ENCODE data around the gene CAB39. TPM values are rescaled to one million over a fixed set of nuclear protein-coding genes. Genes with fewer than 3 reads are reported as not detected.
A peak's percentile ranks its signal among the peaks of the same experiment; 100 is the strongest.

Gene CAB39
- total and polyA plus RNA-seq, 2 experiments from 2014 or later, result 18.7 to 67.5 TPM

DNA sequence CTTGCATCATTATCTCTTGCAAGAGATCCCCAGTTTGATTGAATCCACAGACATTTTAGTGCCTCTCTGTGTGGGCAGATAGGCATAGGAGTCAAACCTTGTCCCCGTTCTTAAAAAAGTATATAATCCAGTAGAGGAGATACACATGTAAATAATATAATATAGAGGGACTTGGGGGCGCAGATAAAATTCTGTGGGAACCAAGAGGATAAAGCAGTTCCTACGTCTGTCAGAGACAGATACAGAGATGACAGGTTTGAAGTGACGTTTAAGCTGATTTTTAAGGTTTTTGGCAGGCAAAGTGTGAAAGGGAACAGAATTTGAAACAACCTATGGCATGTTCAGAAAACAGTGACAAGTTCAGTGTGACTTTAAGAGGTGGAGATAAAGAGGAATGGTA lies 63.1 kb downstream of the CAB39 start:
- Mint-ChIP-seq H3K27ac (no peak overlapping the region), H3K36me3 (ENCODE audit: low read depth) (peaks cover 13% of the 10 kb centered on the region; the same call in 2 of the 3 replicates), H3K4me3 (no peak overlapping the region), H3K9me3 (no peaks in the 10 kb centered on the region), H3K27me3 (ENCODE audit: insufficient read depth, low read depth, poor library complexity) (no peaks in the 10 kb centered on the region), H3K4me1 (no peaks in the 10 kb centered on the region; the same call in 1 of the 3 replicates)
- Histone ChIP-seq H2AFZ (no peak overlapping the region), H3K4me2 (no peak overlapping the region), H4K20me1 (replicated peaks; ENCODE audit: insufficient read depth) (peaks cover 11% of the 10 kb centered on the region; the same call in 1 of the 2 replicates), H3K27ac (ENCODE audit: low read depth) (0 out of 2 replicates have a peak overlapping the region, but pooled peaks have one; percentile 21), H3K9me2 (ENCODE audit: insufficient read depth) (no peaks in the 10 kb centered on the region), H3K36me3 (ENCODE audit: insufficient read depth) (no peaks in the 10 kb centered on the region), H3K4me1 (ENCODE audit: insufficient read depth) (no peaks in the 10 kb centered on the region), H3K4me3 (no peak overlapping the region), H3K27me3 (ENCODE audit: insufficient read depth) (no peaks in the 10 kb centered on the region), H3F3A (replicated peaks; ENCODE audit: low read depth) (no peaks in the 10 kb centered on the region), H3K79me2 (replicated peaks; ENCODE audit: insufficient read depth) (peaks cover 32% of the 10 kb centered on the region)
- no peak for TF ChIP-seq EZH2 (IDR thresholded peaks at IDR 0.05; ENCODE audit: low read depth, unreplicated experiment)
- TF ChIP-seq, protein P1, sequence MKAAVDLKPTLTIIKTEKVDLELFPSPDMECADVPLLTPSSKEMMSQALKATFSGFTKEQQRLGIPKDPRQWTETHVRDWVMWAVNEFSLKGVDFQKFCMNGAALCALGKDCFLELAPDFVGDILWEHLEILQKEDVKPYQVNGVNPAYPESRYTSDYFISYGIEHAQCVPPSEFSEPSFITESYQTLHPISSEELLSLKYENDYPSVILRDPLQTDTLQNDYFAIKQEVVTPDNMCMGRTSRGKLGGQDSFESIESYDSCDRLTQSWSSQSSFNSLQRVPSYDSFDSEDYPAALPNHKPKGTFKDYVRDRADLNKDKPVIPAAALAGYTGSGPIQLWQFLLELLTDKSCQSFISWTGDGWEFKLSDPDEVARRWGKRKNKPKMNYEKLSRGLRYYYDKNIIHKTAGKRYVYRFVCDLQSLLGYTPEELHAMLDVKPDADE (IDR thresholded peaks at IDR 0.05), result no peak
- no peak for TF ChIP-seq ZNF331 (CRISPR knock-in tag; IDR thresholded peaks at IDR 0.05; ENCODE audit: low read depth)
- TF ChIP-seq ZNF114 (CRISPR knock-in tag; IDR thresholded peaks at IDR 0.05), result no peak
- no peak for TF ChIP-seq EZH2phosphoT487 (IDR thresholded peaks at IDR 0.05; ENCODE audit: unreplicated experiment)
- TF ChIP-seq NANOG (IDR thresholded peaks at IDR 0.05; ENCODE audit: borderline replicate concordance), result no peak
- TF ChIP-seq, protein P2, sequence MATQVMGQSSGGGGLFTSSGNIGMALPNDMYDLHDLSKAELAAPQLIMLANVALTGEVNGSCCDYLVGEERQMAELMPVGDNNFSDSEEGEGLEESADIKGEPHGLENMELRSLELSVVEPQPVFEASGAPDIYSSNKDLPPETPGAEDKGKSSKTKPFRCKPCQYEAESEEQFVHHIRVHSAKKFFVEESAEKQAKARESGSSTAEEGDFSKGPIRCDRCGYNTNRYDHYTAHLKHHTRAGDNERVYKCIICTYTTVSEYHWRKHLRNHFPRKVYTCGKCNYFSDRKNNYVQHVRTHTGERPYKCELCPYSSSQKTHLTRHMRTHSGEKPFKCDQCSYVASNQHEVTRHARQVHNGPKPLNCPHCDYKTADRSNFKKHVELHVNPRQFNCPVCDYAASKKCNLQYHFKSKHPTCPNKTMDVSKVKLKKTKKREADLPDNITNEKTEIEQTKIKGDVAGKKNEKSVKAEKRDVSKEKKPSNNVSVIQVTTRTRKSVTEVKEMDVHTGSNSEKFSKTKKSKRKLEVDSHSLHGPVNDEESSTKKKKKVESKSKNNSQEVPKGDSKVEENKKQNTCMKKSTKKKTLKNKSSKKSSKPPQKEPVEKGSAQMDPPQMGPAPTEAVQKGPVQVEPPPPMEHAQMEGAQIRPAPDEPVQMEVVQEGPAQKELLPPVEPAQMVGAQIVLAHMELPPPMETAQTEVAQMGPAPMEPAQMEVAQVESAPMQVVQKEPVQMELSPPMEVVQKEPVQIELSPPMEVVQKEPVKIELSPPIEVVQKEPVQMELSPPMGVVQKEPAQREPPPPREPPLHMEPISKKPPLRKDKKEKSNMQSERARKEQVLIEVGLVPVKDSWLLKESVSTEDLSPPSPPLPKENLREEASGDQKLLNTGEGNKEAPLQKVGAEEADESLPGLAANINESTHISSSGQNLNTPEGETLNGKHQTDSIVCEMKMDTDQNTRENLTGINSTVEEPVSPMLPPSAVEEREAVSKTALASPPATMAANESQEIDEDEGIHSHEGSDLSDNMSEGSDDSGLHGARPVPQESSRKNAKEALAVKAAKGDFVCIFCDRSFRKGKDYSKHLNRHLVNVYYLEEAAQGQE (IDR thresholded peaks at IDR 0.05; ENCODE audit: unreplicated experiment), result no peak
- no peak for TF ChIP-seq STAT1 (IDR thresholded peaks at IDR 0.05; ENCODE audit: unreplicated experiment)
- TF ChIP-seq CREB1 (CRISPR knock-in tag; IDR thresholded peaks at IDR 0.05; ENCODE audit: low read depth), result no peak
- TF ChIP-seq, protein P3, sequence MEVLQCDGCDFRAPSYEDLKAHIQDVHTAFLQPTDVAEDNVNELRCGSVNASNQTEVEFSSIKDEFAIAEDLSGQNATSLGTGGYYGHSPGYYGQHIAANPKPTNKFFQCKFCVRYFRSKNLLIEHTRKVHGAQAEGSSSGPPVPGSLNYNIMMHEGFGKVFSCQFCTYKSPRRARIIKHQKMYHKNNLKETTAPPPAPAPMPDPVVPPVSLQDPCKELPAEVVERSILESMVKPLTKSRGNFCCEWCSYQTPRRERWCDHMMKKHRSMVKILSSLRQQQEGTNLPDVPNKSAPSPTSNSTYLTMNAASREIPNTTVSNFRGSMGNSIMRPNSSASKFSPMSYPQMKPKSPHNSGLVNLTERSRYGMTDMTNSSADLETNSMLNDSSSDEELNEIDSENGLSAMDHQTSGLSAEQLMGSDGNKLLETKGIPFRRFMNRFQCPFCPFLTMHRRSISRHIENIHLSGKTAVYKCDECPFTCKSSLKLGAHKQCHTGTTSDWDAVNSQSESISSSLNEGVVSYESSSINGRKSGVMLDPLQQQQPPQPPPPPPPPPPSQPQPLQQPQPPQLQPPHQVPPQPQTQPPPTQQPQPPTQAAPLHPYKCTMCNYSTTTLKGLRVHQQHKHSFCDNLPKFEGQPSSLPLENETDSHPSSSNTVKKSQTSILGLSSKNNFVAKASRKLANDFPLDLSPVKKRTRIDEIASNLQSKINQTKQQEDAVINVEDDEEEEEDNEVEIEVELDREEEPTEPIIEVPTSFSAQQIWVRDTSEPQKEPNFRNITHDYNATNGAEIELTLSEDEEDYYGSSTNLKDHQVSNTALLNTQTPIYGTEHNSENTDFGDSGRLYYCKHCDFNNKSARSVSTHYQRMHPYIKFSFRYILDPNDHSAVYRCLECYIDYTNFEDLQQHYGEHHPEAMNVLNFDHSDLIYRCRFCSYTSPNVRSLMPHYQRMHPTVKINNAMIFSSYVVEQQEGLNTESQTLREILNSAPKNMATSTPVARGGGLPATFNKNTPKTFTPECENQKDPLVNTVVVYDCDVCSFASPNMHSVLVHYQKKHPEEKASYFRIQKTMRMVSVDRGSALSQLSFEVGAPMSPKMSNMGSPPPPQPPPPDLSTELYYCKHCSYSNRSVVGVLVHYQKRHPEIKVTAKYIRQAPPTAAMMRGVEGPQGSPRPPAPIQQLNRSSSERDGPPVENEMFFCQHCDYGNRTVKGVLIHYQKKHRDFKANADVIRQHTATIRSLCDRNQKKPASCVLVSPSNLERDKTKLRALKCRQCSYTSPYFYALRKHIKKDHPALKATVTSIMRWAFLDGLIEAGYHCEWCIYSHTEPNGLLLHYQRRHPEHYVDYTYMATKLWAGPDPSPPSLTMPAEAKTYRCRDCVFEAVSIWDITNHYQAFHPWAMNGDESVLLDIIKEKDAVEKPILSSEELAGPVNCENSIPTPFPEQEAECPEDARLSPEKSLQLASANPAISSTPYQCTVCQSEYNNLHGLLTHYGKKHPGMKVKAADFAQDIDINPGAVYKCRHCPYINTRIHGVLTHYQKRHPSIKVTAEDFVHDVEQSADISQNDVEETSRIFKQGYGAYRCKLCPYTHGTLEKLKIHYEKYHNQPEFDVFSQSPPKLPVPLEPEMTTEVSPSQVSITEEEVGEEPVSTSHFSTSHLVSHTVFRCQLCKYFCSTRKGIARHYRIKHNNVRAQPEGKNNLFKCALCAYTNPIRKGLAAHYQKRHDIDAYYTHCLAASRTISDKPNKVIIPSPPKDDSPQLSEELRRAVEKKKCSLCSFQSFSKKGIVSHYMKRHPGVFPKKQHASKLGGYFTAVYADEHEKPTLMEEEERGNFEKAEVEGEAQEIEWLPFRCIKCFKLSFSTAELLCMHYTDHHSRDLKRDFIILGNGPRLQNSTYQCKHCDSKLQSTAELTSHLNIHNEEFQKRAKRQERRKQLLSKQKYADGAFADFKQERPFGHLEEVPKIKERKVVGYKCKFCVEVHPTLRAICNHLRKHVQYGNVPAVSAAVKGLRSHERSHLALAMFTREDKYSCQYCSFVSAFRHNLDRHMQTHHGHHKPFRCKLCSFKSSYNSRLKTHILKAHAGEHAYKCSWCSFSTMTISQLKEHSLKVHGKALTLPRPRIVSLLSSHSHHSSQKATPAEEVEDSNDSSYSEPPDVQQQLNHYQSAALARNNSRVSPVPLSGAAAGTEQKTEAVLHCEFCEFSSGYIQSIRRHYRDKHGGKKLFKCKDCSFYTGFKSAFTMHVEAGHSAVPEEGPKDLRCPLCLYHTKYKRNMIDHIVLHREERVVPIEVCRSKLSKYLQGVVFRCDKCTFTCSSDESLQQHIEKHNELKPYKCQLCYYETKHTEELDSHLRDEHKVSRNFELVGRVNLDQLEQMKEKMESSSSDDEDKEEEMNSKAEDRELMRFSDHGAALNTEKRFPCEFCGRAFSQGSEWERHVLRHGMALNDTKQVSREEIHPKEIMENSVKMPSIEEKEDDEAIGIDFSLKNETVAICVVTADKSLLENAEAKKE (CRISPR knock-in tag; IDR thresholded peaks at IDR 0.05), result no peak
- no peak for TF ChIP-seq POLR2AphosphoS5 (IDR thresholded peaks at IDR 0.05; ENCODE audit: low read depth)
- TF ChIP-seq, protein P4, sequence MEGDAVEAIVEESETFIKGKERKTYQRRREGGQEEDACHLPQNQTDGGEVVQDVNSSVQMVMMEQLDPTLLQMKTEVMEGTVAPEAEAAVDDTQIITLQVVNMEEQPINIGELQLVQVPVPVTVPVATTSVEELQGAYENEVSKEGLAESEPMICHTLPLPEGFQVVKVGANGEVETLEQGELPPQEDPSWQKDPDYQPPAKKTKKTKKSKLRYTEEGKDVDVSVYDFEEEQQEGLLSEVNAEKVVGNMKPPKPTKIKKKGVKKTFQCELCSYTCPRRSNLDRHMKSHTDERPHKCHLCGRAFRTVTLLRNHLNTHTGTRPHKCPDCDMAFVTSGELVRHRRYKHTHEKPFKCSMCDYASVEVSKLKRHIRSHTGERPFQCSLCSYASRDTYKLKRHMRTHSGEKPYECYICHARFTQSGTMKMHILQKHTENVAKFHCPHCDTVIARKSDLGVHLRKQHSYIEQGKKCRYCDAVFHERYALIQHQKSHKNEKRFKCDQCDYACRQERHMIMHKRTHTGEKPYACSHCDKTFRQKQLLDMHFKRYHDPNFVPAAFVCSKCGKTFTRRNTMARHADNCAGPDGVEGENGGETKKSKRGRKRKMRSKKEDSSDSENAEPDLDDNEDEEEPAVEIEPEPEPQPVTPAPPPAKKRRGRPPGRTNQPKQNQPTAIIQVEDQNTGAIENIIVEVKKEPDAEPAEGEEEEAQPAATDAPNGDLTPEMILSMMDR (conservative IDR thresholded peaks at IDR 0.05; ENCODE audit: low read depth in 2 of 2), result no peak
- TF ChIP-seq JUNB (IDR thresholded peaks at IDR 0.05; ENCODE audit: unreplicated experiment), result no peak
- DNase-seq (ENCODE audit: low spot score) (no peak), ATAC-seq (no peak)
